Activated CD8-positive, alpha-beta memory T cell treated with anti-CD3 and anti-CD28 coated beads, Interleukin-2, amount 10 ng/mL, durations not matched to agents 7 days and 5 days (primary cell): Measurements from ENCODE around the gene CALML4. TPM values are rescaled to one million over a fixed set of nuclear protein-coding genes. Genes with fewer than 3 reads are reported as not detected.
"Not testable (repeated sequence)": the region's sequence is repeated elsewhere in the genome, so short reads cannot be mapped to it uniquely, and the experiment has no call there.

Source experiments
- ATAC-seq: fragments of 150-1000 bp; cut with Tn5 transposase; one replicate; pipeline ENCODE4 v1.10.0; 2021; ENCODE audit warnings: moderate library complexity
- CTCF ChIA-PET: fragments of 350-600 bp; sonication (Branson Sonifier 250); formaldehyde crosslinking; loops from one replicate; lab custom pipeline; 2021; ENCODE audit warnings: antibody characterized with exemption; lab: Charles Lee
- DNase-seq: peaks from one replicate; pipeline ENCODE4 v3.0.0-alpha.2; 2020
- H3K27ac Mint-ChIP-seq: one replicate; pipeline ENCODE4 v1.8.0; 2021; ENCODE audit warnings: mild to moderate bottlenecking, mixed read lengths
- H3K27me3 Mint-ChIP-seq: one replicate; pipeline ENCODE4 v1.8.0; 2021; ENCODE audit warnings: mixed read lengths
- H3K36me3 Mint-ChIP-seq: one replicate; pipeline ENCODE4 v1.8.0; 2021; ENCODE audit warnings: mild to moderate bottlenecking, mixed read lengths
- H3K4me1 Mint-ChIP-seq: one replicate; pipeline ENCODE4 v1.8.0; 2021; ENCODE audit warnings: mixed read lengths
- H3K4me3 Mint-ChIP-seq: one replicate; pipeline ENCODE4 v1.8.0; 2021; ENCODE audit warnings: mild to moderate bottlenecking, moderate library complexity, mixed read lengths
- H3K9me3 Mint-ChIP-seq: one replicate; pipeline ENCODE4 v1.8.0; 2022; ENCODE audit warnings: low read depth, mixed read lengths
- total RNA-seq, 2 experiments: library from RNA; stranded (reverse); gene quantifications; one replicate each; pipeline ENCODE4 v1.2.3, GENCODE V29; 2021

CALML4 gene
- total RNA-seq, 2 experiments from 2014 or later, result 11.1 to 13.1 TPM

DNA sequence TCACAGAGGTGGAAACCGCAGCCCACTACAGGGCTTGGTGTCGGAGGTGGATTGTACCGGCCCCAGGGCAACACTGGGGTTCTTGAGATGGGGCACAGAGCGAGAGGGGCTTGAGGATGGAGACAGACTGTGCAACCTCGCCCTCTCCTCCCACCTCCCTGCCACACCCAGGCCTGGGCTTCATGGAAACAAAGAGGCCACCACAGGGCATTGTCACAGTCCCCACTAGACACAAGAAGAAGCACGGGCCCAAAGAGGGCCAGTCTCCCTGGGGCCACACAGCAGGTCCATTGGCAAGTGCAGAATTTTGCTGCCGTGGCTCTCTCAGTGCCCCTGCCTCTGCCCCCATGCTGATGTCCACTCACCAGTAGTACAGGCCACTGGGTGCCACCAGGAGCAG, 4.1 kb upstream of the CALML4 start:
- no peaks in the 10 kb centered on the region for H3K9me3 Mint-ChIP-seq
- peaks cover 23% of the 10 kb centered on the region for H3K4me1 Mint-ChIP-seq
- H3K36me3 Mint-ChIP-seq, result peaks cover 1% of the 10 kb centered on the region
- CTCF ChIA-PET, result interaction anchor here (1.2 kb wide), 1 partner anchor 345 kb away, joined by 4 read pairs; no protein-coding TSS in a partner anchor
- H3K27ac Mint-ChIP-seq, result peak overlapping the region; percentile 66
- no peak for DNase-seq
- no peaks in the 10 kb centered on the region for H3K27me3 Mint-ChIP-seq
- ATAC-seq, result no peak
- H3K4me3 Mint-ChIP-seq, result no peak overlapping the region

GRCh38 chr15:68208636-68209240, 3.6 kb upstream of the CALML4 start:
- Mint-ChIP-seq H3K4me3 (no peak overlapping the region), H3K36me3 (peaks cover 1% of the 10 kb centered on the region), H3K27ac (peak overlapping the region; percentile 62), H3K9me3 (no peaks in the 10 kb centered on the region), H3K27me3 (no peaks in the 10 kb centered on the region), H3K4me1 (peaks cover 23% of the 10 kb centered on the region)
- CTCF ChIA-PET, result no interaction called here
- no peak for DNase-seq
- ATAC-seq, result no peak

GRCh38 chr15:68208136-68208535, 3.0 kb upstream of the CALML4 start:
- Mint-ChIP-seq H3K9me3 (no peaks in the 10 kb centered on the region), H3K4me3 (no peak overlapping the region), H3K27me3 (no peaks in the 10 kb centered on the region), H3K36me3 (peaks cover 1% of the 10 kb centered on the region), H3K27ac (no peak overlapping the region), H3K4me1 (peaks cover 23% of the 10 kb centered on the region)
- no peak for ATAC-seq
- DNase-seq, result no peak
- CTCF ChIA-PET, result no interaction called here

GRCh38 chr15:68207176-68207935, 2.2 kb upstream of the CALML4 start:
- no peak overlapping the region for H3K4me3 Mint-ChIP-seq

DNA sequence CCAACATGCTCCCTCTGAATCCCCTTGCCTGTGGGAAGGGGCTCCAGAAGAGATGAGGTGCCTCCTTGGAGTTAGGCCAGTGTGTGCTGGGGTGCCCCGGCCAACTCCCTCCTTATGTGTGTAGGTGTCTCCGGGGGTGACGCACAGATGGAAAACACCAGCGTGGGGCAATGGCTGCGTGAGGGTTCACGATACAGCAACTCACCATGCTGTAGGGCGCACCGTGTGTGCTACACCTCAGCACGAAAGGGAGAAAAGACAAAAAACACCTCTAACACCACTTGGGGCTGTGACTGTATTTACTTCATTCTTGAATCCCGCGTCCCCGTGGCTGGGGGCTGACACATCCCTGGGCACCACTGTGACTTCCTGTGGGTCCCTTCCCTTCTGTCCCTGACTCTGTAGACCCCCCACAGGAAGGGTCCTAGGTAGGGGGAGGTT, 1.6 kb upstream of the CALML4 start:
- Mint-ChIP-seq H3K27ac (no peak overlapping the region), H3K4me1 (peaks cover 23% of the 10 kb centered on the region)
- CTCF ChIA-PET, result no interaction called here

More at GRCh38 chr15:68207176-68207935, 2.2 kb upstream of the CALML4 start:
- Mint-ChIP-seq H3K4me1 (peaks cover 23% of the 10 kb centered on the region), H3K27ac (no peak overlapping the region), H3K36me3 (peaks cover 1% of the 10 kb centered on the region), H3K27me3 (no peaks in the 10 kb centered on the region), H3K9me3 (no peaks in the 10 kb centered on the region)
- DNase-seq (no peak), ATAC-seq (no peak)
- CTCF ChIA-PET, result no interaction called here

DNA sequence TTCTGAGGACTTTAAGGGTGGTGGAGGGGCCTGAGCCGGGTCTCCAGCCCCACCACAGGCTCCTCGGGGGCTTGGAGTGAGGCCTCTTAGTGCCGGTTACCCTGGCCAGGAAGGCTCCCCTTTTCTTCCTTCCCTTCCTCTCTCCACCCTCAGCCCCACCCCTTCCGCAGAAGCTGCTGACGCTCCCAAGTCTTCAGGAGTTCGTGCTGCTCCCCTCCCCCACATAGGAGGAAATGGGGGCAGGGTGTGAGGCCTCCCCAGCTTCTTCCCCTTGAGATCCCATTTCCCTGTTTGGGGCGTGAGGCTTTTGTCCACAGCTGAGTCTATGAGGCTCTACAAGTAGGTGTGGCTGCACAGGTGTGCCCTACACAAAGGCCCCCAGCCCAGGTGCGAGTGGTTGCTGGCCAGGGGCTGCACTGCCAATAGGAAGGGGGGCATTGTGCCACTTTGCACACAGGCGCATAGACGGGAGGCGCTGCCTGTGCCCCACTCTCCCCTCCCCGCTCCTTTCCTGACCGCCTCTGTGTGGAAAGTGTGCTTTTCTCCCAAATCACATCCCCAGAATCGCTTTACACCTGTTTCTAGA, 915 bp upstream of the CALML4 start:
- Mint-ChIP-seq H3K4me1 (peaks cover 23% of the 10 kb centered on the region), H3K27ac (no peak overlapping the region), H3K4me3 (no peak overlapping the region), H3K9me3 (no peaks in the 10 kb centered on the region), H3K27me3 (no peaks in the 10 kb centered on the region), H3K36me3 (peaks cover 1% of the 10 kb centered on the region)
- ATAC-seq (no peak), DNase-seq (no peak)
- CTCF ChIA-PET, result interaction anchor here (1.7 kb wide), 1 partner anchor 21 kb away, joined by 4 read pairs; no protein-coding TSS in a partner anchor

More for the DNA sequence above, 1.6 kb upstream of the CALML4 start:
- Mint-ChIP-seq H3K9me3 (no peaks in the 10 kb centered on the region), H3K4me3 (no peak overlapping the region), H3K36me3 (peaks cover 1% of the 10 kb centered on the region), H3K27me3 (no peaks in the 10 kb centered on the region)
- ATAC-seq (no peak), DNase-seq (no peak)

DNA sequence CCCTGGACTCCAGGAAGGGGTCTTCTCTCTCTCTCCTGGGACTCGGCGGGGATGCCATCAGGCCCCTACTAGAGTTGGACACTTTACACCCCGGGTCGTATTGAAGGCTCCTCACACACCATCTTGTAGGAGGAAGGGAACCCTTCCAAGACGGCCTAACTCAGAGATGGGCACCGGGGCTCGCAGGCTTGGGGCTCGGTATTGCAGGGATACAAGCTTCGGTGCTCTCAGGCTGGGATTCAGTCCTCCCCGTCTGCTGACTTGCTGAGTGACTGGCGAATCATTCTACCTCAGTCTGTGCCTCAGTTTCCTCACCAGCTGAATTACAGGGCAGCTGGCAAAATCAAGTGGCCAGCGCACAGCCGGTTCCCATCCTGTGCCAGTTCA, 419 bp upstream of the CALML4 start:
- CTCF ChIA-PET, result interaction anchor here (1.7 kb wide), 1 partner anchor 21 kb away, joined by 4 read pairs; no protein-coding TSS in a partner anchor
- Mint-ChIP-seq H3K9me3 (no peaks in the 10 kb centered on the region), H3K4me3 (no peak overlapping the region), H3K27me3 (no peaks in the 10 kb centered on the region), H3K36me3 (peaks cover 1% of the 10 kb centered on the region), H3K4me1 (peaks cover 21% of the 10 kb centered on the region), H3K27ac (no peak overlapping the region)
- DNase-seq, result no peak
- no peak for ATAC-seq

GRCh38 chr15:68204361-68204760, 771 bp downstream of the CALML4 start:
- Mint-ChIP-seq H3K4me1 (peaks cover 12% of the 10 kb centered on the region), H3K9me3 (no peaks in the 10 kb centered on the region), H3K4me3 (no peak overlapping the region), H3K27ac (no peak overlapping the region), H3K27me3 (no peaks in the 10 kb centered on the region), H3K36me3 (peaks cover 1% of the 10 kb centered on the region)
- CTCF ChIA-PET, result no interaction called here
- no peak for ATAC-seq
- no peak for DNase-seq

DNA sequence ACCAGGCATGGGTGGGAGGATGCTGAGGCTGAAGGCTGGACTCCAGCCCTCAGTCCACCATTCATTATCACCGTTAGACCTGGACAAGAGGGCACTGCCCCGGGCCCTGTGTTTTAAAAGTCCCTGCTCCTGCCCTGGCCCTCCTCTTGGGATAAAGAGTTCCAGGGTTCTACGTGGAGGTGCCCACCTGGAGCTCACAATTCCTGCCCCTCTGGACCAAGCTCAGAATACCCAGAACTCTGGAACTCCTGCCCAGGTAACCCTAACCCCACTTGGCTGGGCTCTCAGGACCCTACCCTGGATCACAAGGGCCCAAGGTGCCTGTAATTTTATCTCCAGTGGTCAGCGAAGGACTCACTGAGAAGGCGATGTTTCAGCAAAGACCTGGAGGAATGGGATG, 1.2 kb downstream of the CALML4 start:
- ATAC-seq (no peak), DNase-seq (no peak)
- Mint-ChIP-seq H3K27ac (no peak overlapping the region), H3K36me3 (peaks cover 1% of the 10 kb centered on the region), H3K9me3 (no peaks in the 10 kb centered on the region), H3K27me3 (no peaks in the 10 kb centered on the region), H3K4me1 (peaks cover 8% of the 10 kb centered on the region), H3K4me3 (no peak overlapping the region)
- CTCF ChIA-PET, result no interaction called here

GRCh38 chr15:68203486-68203885, 1.6 kb downstream of the CALML4 start:
- peaks cover 3% of the 10 kb centered on the region for H3K4me1 Mint-ChIP-seq
- H3K4me3 Mint-ChIP-seq, result no peak overlapping the region
- H3K27ac Mint-ChIP-seq, result no peak overlapping the region
- no peaks in the 10 kb centered on the region for H3K27me3 Mint-ChIP-seq
- CTCF ChIA-PET, result no interaction called here
- H3K9me3 Mint-ChIP-seq, result no peaks in the 10 kb centered on the region
- DNase-seq, result peak; percentile 16
- no peak for ATAC-seq
- peaks cover 1% of the 10 kb centered on the region for H3K36me3 Mint-ChIP-seq

DNA sequence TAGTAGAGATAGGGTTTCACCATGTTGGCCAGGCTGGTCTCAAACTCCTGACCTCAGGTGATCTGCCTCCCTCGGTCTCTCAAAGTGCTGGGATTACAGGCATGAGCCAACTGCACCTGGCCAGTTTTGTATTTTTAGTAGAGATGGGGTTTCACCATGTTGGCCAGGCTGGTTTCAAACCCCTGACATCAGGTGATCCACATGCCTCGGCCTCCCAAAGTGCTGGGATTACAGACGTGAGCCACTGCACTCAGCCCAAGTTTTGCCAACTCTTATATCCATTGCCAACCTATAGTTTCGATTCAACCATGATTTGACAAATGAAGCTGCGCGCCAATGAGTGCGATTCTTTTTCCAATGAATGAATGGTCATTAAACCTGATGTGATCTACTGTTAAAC, 2.1 kb downstream of the CALML4 start:
- CTCF ChIA-PET, result interaction anchor here (0.9 kb wide), 1 partner anchor 155 kb away, joined by 4 read pairs; no protein-coding TSS in a partner anchor
- not testable (repeated sequence) for H3K9me3 Mint-ChIP-seq, H3K27ac Mint-ChIP-seq, H3K36me3 Mint-ChIP-seq, DNase-seq, H3K27me3 Mint-ChIP-seq, H3K4me1 Mint-ChIP-seq, ATAC-seq, H3K4me3 Mint-ChIP-seq

DNA sequence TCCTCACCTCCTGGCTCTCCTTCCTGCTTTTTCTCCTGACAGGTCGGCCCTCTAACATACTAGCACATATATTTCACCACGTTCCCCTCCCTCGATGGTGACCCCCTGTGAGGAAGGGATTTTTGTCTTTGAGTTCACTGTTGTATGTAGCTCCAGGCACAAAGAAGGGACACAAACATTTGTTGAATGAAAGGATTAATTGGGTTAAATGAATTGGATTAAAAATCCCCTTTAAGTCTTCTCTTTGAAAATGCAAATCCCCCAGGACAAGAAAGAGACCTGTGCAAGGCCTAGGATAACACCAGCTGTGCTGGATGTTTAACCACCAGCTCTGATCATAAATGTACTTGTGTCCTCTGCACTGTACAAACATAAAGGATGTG, 3.3 kb downstream of the CALML4 start:
- no peak overlapping the region for H3K27ac Mint-ChIP-seq
- DNase-seq (no peak), ATAC-seq (no peak)
- no peaks in the 10 kb centered on the region for H3K9me3 Mint-ChIP-seq
- peaks cover 5% of the 10 kb centered on the region for H3K36me3 Mint-ChIP-seq
- H3K27me3 Mint-ChIP-seq, result no peaks in the 10 kb centered on the region
- no peak overlapping the region for H3K4me3 Mint-ChIP-seq
- CTCF ChIA-PET, result interaction anchor here (0.7 kb wide), 1 partner anchor 124 kb away, joined by 4 read pairs; no protein-coding TSS in a partner anchor
- peaks cover 1% of the 10 kb centered on the region for H3K4me1 Mint-ChIP-seq

DNA sequence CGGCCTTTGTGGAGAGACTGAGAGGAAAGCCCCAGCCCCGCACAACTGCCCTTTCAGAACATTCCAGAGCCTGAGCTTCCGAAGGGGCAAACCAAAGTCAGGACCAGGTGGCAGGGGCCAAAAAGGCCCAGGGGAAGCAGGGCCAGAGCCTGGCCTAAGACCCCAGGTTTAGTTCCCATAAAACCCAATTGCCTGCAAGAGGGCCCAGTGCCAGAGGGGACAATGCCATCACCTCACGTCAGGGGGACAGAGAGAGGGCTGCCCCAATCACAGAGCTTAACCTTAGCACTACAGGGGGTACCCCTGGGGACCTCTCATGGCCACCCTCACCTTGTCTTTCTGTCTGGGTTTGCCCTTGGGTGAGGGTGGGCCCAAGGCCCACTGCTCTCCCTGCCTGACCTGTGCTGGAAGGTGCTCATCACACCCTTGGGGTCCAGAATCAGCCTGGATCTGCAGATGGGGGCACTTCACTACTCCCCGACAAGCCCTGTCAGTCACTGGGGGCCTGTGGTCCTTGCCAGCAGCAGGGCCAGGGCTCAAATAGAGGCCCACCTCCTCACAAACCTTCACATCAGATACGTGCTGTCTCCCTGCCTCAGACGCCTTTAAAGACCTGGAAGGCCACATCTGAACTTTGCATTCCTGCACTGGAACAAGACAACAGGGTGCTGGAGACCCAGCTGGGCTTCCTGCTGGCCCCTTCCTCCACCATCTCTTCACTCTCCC, 3.8 kb downstream of the CALML4 start:
- Mint-ChIP-seq H3K9me3 (no peaks in the 10 kb centered on the region), H3K4me1 (no peaks in the 10 kb centered on the region), H3K27me3 (no peaks in the 10 kb centered on the region), H3K4me3 (no peak overlapping the region), H3K27ac (no peak overlapping the region), H3K36me3 (peaks cover 5% of the 10 kb centered on the region)
- peak; percentile 25 for ATAC-seq
- DNase-seq, result no peak
- CTCF ChIA-PET, result no interaction called here
